Left lobe of liver (tissue), 2 donors: ENCODE data around the gene FGF11. TPM values are rescaled to one million over a fixed set of nuclear protein-coding genes. Genes with fewer than 3 reads are reported as not detected.

Experiments used
- ATAC-seq: fragments of 200-7000 bp; cut with Tn5 transposase; one replicate; pipeline ENCODE4 v1.9.1; 2020; ENCODE audit warnings: mild to moderate bottlenecking, moderate library complexity
- DNase-seq: peaks from one replicate; pipeline ENCODE4 v3.0.0-alpha.2; 2020; ENCODE audit warnings: low spot score
- total RNA-seq: library from RNA; stranded (reverse); gene quantifications from one replicate; pipeline ENCODE4 v1.2.1, GENCODE V29; 2021
- donor health status: DM: no; HTN: no; CAD: no; lungs with moderate emphysema.
- donor health status: DM: no; HTN: yes; CAD: no.

The FGF11 gene
- total RNA-seq = 0.86 TPM

- DNase-seq (no peak), ATAC-seq (no peak)
Observed at GRCh38 chr17:7439462-7440112, at the start of gene FGF11. Gene FGF11, plus strand, starts transcription at chr17:7439512. Its CDS starts 109 bp downstream, at chr17:7439621.

- ATAC-seq (no peak), DNase-seq (no peak)
Observed at GRCh38 chr17:7389924-7390910, 49.1 kb upstream of the FGF11 start.

- no peak for DNase-seq
- ATAC-seq = no peak
Observed at GRCh38 chr17:7391307-7391706, 48.0 kb upstream of the FGF11 start.

- no peak for ATAC-seq
- no peak for DNase-seq
Observed at GRCh38 chr17:7392696-7393612, 46.4 kb upstream of the FGF11 start.

- ATAC-seq = peak; percentile 7
- DNase-seq = no peak
Observed at GRCh38 chr17:7393613-7394451, 45.5 kb upstream of the FGF11 start.

GRCh38 chr17:7394452-7395191, 44.7 kb upstream of the FGF11 start, which contains the start of gene PLSCR3:
Gene PLSCR3, minus strand, starts transcription at chr17:7394525. Its CDS starts 415 bp downstream, at chr17:7394110.
- ATAC-seq (peak; percentile 92), DNase-seq (peak; percentile 94)

- no peak for ATAC-seq
- DNase-seq = no peak
Observed at GRCh38 chr17:7396147-7396546, 43.2 kb upstream of the FGF11 start.

- no peak for DNase-seq
- ATAC-seq = no peak
Observed at GRCh38 chr17:7398612-7399011, 40.7 kb upstream of the FGF11 start.

- peak; percentile 53 for ATAC-seq
- peak; percentile 83 for DNase-seq
Observed at GRCh38 chr17:7403043-7403726, 36.1 kb upstream of the FGF11 start.

- peak; percentile 60 for ATAC-seq
Observed at GRCh38 chr17:7403727-7403976, 35.7 kb upstream of the FGF11 start.

GRCh38 chr17:7403977-7404736, 35.2 kb upstream of the FGF11 start, which contains the start of gene TMEM256:
Gene TMEM256, minus strand, starts transcription at chr17:7404097. Its CDS starts 13 bp downstream, at chr17:7404084.
- DNase-seq = peak; percentile 99
- ATAC-seq = peak; percentile 85

More at GRCh38 chr17:7403727-7403976, 35.7 kb upstream of the FGF11 start:
- no peak for DNase-seq

GRCh38 chr17:7404737-7405349, 34.5 kb upstream of the FGF11 start:
- peak; percentile 20 for ATAC-seq

GRCh38 chr17:7405350-7406234, 33.7 kb upstream of the FGF11 start:
- no peak for DNase-seq

More at GRCh38 chr17:7404737-7405349, 34.5 kb upstream of the FGF11 start:
- DNase-seq = peak; percentile 68

GRCh38 chr17:7406235-7406825, 33.0 kb upstream of the FGF11 start:
- DNase-seq (no peak), ATAC-seq (no peak)

More at GRCh38 chr17:7405350-7406234, 33.7 kb upstream of the FGF11 start:
- no peak for ATAC-seq

GRCh38 chr17:7407082-7407481, 32.2 kb upstream of the FGF11 start:
- no peak for DNase-seq
- ATAC-seq = no peak
